GM19395 (cell line): ENCODE measurements around the gene CCDC116.

Source experiments
- ATAC-seq: cut with Tn5 transposase; IDR thresholded peaks from one replicate; pipeline ENCODE4 v1.9.1; 2021; ENCODE audit warnings: mild to moderate bottlenecking, moderate library complexity; ENCODE audit not compliant: unreplicated experiment

The CCDC116 gene

DNA sequence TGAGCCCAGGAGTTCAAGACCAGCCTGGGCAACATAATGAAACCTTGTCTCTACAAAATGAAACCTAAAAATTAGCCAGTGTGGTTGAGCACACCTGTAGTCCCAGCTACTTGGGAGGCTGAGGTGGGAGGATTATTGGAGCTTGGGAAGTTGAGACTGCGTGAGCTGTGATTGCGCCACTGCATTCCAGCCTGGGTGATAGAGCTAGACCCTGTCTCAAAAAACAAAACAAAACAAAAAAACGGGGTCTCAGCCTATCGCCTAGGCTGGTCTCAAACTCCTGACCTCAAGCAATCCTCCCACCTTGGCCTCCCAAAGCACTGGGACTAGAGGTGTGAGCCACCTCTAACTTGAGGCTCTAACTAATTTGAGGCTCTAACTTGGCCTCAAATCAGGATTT lies 46.8 kb downstream of the CCDC116 start:
- ATAC-seq, result no peak

DNA sequence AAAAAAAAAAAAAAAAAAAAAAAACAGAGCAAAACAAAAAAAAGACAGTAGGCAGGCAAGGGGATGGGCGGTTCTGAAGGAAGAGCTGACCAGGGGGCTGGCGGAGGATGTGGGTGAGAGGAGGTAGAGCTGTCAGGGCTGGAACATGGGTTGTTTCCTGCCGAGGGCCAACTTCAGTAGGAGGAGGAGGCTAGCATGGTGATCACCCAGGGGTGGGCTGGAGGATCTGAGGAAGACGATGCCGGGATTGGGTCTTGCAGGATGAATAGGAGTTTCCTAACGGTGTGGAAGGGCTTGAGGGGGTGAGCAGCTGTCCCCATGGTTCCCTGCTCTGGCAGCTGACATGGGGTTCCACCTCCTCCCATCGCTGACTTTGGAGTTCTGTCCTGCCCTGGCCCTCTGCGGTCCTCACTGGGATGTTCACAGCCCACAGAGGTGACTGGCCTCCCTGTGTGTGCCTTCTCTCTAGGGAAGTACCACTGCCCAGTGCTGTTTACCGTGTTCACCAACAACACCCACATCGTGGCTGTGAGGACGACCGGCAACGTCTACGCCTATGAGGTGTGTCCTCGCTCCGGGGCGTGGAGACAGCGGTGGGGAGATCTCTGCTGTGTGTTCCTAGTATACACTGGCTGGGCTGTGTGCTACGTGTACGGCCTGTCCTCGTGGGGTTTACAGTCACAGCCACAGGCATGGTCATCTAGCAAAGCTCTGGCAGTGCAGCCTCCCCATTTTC lies 48.4 kb downstream of the CCDC116 start:
- no peak for ATAC-seq

DNA sequence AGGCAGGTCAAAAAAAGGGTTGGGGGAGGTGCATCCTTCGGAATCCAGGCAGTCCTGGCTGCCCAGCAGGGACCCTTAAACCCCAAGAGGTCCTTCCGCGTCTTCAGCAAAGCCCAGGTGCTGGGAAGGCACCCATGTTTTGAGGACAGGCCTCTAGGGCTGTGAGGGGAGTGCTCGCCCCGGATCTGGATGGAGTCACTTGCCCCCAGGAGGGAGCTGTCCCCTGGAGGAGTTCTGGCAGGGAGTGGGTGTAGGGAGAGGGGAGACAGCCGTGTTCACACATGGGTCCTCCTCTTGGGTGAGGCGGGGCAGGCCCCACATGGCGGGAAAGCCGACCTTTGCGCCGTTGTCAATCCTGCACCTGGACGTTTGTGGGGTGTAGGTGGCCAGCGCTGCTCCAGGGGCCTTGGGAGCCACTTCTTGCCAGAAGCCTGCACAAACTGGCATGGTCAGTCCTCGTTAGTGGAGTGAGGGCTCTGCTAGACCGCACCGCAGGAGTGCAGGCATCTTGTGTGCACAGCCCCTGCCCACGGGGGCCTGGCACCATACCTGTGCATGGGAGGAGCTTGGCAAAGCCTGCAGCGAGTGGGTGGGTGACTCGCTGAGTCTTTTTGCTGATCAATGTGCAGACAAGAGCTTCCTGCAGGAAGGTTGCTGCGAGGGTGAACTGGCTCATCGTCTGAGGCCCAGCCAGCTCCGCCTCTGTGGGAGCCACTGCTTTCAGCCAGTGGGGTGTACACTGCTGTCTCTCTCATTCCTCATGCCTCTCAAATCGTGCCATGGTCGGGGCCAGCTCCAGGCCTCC lies 49.2 kb downstream of the CCDC116 start:
- ATAC-seq, result no peak

DNA sequence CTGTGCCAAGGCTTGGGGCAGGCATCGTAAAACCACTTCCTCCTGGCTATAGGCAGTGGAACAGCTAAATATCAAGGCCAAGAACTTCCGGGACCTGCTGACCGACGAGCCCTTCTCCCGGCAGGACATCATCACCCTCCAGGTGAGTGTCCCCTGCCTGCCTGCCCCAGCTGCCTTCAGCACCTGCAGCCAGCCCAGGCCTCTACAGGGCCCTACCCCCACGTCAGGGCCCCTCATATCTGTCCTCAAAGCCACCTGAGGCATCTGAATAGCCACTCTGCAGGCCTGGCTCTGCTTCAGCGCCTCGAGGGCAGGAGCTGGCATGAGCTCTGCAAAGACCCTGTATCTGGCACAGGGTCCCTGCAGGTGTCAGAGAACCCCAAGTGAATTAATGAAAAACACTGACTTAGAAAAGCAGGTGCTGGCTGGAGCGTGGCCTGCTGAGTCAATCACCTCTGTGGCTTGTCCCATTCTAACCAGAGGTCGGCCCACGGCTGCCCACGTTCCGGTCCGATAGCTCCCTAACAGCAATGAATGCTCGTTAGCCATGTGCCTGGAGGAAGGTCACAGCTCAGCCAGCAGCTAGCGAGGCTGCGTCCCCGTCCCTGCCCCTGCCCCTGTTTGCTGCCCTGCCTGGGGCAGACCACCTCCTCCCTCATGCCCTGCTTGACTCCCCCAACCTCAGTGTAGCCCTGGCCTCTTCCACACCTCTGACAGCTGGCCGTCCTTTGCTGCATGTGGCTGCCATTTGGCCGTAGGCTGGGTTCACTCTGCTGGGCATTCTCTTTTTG lies 50.0 kb downstream of the CCDC116 start:
- ATAC-seq, result no peak

DNA sequence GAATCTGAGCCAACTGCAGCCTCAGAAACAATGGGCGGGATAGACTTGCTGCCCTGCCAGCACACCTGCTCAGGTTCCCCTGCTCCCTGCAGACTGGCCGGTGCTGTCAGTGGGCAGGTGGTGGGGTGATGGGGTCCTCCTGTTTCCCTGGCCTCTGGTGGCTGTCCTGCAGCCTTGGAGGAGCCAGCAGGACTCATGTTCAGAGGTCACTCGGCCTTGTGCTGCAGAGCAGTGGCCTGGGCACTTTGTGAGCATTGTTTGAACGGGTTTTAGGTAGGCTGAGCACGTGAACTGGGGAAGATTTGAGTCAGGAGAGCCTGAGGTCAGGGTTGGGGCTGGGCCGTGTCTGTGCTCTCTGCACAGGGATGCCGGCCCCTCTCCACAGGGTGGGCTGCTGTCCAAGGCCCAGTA lies 50.8 kb downstream of the CCDC116 start:
- ATAC-seq, result no peak

DNA sequence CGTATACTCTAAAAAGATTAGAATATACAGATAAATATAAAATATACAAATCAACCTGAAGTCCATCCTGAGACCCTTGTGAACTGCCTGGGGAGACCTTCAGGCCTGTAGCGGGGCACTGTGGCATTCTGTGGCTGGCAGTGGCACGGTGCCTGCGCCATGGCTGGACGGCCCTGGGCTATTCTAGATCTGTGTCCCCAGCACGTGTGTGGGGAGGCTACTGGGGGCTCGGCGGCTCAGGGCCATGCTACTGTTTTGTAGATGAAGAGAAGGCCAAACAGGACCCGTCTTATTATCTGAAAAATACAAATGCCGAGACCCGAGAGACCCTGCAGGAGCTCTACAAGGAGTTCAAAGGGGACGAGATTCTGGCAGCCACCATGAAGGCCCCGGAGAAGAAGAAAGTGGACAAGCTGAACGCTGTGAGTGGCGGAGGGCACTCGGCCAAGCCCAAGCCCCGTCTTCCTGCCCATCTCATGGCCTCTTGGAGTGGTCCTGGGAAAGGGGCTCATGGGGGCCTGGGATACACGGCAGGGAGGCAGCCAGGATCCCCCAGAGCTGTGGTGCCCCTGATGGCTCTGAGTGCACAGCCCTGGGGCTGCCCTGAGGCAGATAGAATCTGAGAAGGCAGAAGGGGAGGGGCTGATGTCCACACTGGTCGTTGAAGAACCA lies 52.1 kb downstream of the CCDC116 start:
- ATAC-seq, result no peak

DNA sequence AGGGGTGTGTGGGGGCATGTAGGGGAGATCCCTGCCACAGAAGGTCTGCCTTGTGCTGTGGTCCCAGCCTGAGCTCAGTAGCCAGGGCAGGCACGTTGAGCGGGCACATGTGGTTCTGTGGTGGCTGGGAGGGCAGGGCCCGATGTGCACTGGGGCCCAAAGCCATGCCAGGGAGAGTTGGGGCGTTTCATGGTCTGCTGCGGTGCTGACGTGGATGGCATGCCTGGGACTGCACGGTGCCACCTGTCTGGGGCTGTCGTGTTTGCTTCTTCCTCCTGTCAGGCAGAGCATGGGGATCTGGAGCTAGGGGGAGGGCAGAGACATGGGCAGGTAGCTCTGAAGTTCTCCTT lies 52.6 kb downstream of the CCDC116 start:
- no peak for ATAC-seq

DNA sequence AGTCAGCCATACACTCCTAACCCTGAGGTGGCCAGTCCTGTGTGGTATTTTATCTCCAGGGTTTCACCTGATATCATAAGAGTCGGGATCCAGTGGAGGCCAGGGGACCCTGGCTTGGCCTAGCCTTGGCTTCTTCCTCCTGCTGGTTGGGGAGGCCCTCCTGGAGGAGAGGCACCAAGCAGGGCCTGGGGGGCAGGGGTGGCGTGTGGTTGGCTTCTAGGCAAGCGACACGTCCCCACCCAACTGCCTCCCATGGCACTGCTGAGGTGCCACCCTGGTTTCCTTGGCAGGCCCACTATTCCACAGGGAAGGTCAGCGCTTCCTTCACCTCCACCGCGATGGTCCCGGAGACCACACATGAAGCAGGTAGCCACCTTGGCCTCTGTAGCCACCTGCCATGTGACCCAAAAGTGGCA lies 53.6 kb downstream of the CCDC116 start:
- no peak for ATAC-seq
